ENCODE measurements around the gene COL13A1.

COL13A1 gene

GRCh38 chr10:69844698-69845097, 43.0 kb downstream of the COL13A1 start:
- DNase-seq (ENCODE audit: low read depth in 1 of 2, low spot score in 1 of 2): no peak

GRCh38 chr10:69845574-69846292, 44.0 kb downstream of the COL13A1 start:
- DNase-seq (ENCODE audit: low read depth in 1 of 2, low spot score in 1 of 2): no peak

- DNase-seq (ENCODE audit: low read depth in 1 of 2, low spot score in 1 of 2): no peak
Measured at GRCh38 chr10:69846293-69846921, 44.7 kb downstream of the COL13A1 start.

GRCh38 chr10:69847458-69847857, 45.8 kb downstream of the COL13A1 start:
- no peak for DNase-seq (ENCODE audit: low read depth in 1 of 2, low spot score in 1 of 2)

- DNase-seq (ENCODE audit: low read depth in 1 of 2, low spot score in 1 of 2): no peak
Measured at GRCh38 chr10:69847883-69848282, 46.2 kb downstream of the COL13A1 start.

GRCh38 chr10:69848454-69848853, 46.7 kb downstream of the COL13A1 start:
- DNase-seq (ENCODE audit: low read depth in 1 of 2, low spot score in 1 of 2): no peak

- DNase-seq (ENCODE audit: low read depth in 1 of 2, low spot score in 1 of 2): no peak
Measured at GRCh38 chr10:69849825-69850224, 48.1 kb downstream of the COL13A1 start.

- DNase-seq (ENCODE audit: low read depth in 1 of 2, low spot score in 1 of 2): no peak
Measured at GRCh38 chr10:69850440-69850839, 48.7 kb downstream of the COL13A1 start.

GRCh38 chr10:69851306-69851705, 49.6 kb downstream of the COL13A1 start:
- DNase-seq (ENCODE audit: low read depth in 1 of 2, low spot score in 1 of 2): no peak

- no peak for DNase-seq (ENCODE audit: low read depth in 1 of 2, low spot score in 1 of 2)
Measured at GRCh38 chr10:69853064-69853463, 51.4 kb downstream of the COL13A1 start.

GRCh38 chr10:69854511-69855345, 53.0 kb downstream of the COL13A1 start:
- DNase-seq (ENCODE audit: low read depth in 1 of 2, low spot score in 1 of 2): no peak

- DNase-seq (ENCODE audit: low read depth in 1 of 2, low spot score in 1 of 2): no peak
Measured at GRCh38 chr10:69855346-69856111, 53.8 kb downstream of the COL13A1 start.

- DNase-seq (ENCODE audit: low read depth in 1 of 2, low spot score in 1 of 2): no peak
Measured at GRCh38 chr10:69856601-69857166, 55.0 kb downstream of the COL13A1 start.

- no peak for DNase-seq (ENCODE audit: low read depth in 1 of 2, low spot score in 1 of 2)
Measured at GRCh38 chr10:69858201-69858600, 56.5 kb downstream of the COL13A1 start.

- no peak for DNase-seq (ENCODE audit: low read depth in 1 of 2, low spot score in 1 of 2)
Measured at GRCh38 chr10:69860271-69860670, 58.6 kb downstream of the COL13A1 start.

- no peak for DNase-seq (ENCODE audit: low read depth in 1 of 2, low spot score in 1 of 2)
Measured at GRCh38 chr10:69861251-69862240, 59.8 kb downstream of the COL13A1 start.

GRCh38 chr10:69862882-69863530, 61.3 kb downstream of the COL13A1 start:
- DNase-seq (ENCODE audit: low read depth in 1 of 2, low spot score in 1 of 2): no peak

GRCh38 chr10:69863580-69863979, 61.9 kb downstream of the COL13A1 start:
- DNase-seq (ENCODE audit: low read depth in 1 of 2, low spot score in 1 of 2): no peak

GRCh38 chr10:69864321-69864720, 62.6 kb downstream of the COL13A1 start:
- DNase-seq (ENCODE audit: low read depth in 1 of 2, low spot score in 1 of 2): no peak

Measured in activated T-helper 1 cell treated with anti-CD3 and anti-CD28 coated beads, Interleukin-2, amount 50 U/mL, for 16 hours (primary cell).